SKM-1 treated with dmso at 0.1 percent for 144 hours (cell line): Measurements from ENCODE around the gene SGSH.
"Not testable (repeated sequence)": the region's sequence is repeated elsewhere in the genome, so short reads cannot be mapped to it uniquely, and the experiment has no call there.

ENCODE experiments used
- DNase-seq: peaks from one replicate; lab custom pipeline; 2025; ENCODE audit not compliant: unreplicated experiment; lab: John Stamatoyannopoulos, UW

Gene SGSH

DNA sequence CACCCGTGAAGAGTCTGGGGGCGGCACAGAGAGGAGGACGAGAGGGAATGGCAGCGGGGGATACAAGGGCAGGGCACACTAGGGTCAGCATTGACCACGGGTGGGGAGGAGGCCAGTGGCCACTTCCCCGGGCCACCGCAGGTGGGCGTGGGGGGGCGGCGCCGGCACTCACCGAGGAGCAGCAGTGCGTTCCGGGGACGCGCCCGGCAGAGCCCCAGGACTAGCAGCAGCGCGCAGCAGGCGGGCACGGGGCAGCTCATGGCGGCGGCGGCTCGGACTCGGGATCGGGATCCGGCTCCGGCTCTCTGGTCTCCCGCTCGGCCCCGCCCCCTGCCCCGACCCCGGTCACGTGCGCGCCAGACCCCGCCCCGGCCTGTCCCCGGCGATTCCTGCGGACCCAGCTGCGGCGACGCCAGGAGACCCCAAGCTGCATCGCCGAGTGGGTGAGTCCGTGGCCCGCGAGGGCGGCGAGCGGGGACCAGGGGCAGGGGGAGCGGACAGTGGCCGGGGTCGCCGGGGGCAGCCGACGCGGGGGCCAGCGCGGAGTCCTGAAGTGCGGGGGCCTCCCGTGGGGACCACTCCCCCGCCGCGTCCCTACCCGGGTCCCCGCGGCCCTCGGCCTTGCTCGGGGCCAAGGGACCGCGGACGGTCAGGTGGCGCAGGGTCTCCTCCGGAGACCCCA, at the start of gene SGSH, which contains the start of gene SLC26A11:
Gene SGSH, minus strand, starts transcription at position 280 of the 682 bp plus-strand sequence. Its CDS starts 20 bp downstream, at position 260.
Gene SLC26A11, plus strand, starts transcription at position 374 of the 682 bp plus-strand sequence. CDS start 1,134 bp downstream, outside the sequence.
- DNase-seq, result no peak

DNA sequence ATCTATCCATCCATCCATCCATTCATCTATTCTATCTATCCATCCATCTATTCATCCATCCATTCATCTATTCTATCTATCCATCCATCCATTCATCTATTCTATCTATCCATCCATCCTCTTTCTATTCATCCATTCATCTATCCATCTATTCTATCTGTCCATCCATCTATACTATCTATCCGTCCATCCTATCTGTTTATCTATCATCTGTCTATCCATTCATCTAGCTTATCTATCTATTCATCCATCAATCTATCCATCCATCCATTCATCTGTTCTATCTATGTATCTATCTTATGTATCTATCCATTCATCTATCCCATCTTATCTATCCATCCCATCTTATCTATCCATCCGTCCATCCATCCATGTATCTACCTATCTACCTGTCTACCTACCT, 49.3 kb upstream of the SGSH start:
- no peak for DNase-seq

DNA sequence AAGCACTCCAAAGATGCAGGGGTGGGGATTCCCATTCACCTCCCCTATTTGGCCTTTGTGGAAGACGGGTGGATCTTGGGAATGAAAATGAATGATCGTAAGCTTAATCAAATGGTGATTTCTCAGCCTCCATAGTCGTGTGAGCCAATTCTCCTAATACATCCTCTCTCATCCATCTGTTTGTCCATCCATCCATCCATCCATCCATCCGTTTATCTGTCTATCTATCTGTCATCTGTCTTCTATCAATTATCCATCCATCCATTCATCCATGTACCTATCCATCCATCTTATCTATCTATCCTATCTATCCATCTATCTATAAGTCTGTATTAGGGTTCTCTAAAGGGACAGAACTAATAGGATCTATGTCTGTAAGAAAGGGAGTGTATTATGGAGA, 48.3 kb upstream of the SGSH start:
- DNase-seq, result no peak

DNA sequence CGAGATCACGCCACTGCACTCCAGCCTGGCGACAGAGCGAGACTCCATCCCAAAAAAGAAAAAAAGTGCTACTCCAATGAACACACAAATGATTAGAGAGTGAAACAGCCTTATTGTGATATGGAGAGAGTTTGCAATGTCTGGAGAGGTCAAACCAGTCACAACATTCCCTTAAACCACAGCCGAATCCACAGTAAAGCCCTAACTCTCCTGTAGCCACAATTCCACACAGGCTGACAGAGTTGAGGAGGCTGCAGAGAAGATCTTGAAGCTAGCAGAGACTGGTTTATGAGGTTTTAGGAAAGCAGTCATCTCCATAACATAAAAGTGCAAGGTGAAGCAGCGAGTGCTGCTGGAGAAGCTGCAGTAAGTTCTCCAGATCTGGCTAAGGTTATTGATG, 47.3 kb upstream of the SGSH start:
- DNase-seq, result no peak

DNA sequence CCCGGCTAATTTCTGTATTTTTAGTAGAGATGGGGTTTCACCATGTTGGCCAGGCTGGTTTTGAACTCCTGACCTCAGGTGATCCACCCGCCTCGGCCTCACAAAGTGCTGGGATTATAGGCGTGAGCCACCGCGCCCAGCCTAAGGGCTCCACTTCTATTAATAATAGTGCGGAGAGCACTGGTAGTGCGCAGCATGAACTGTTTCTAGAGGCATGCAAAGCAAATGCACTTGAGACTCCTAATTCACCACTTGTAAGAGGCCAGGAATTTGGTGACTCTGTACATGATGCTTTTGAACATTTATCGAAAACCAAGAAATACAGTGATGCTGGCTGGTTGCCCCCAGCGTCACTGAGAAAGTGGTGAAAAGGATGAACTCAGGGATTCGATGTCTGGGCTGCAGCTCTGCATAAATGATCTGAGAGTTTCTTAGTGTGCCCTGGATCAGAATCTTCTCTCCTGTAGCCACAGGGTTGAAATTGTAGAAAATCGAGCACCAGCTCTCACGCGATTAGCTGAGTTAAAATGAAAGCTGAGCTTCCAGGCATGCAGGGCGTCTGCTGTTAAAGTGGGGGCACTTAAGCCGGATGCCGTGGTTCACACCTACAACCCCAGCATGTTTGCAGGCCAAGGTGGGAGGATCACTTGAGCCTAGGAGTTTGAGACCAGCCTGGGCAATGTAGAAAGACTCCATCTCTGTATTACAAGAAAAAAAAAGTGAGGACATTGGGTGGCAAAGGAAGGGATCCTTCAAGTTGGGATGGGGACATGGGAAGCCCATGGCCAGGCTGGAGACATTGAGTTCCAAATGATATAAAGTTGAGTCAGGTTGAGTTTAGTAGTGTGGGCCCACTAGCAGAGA, 45.3 kb upstream of the SGSH start:
- DNase-seq, result no peak

DNA sequence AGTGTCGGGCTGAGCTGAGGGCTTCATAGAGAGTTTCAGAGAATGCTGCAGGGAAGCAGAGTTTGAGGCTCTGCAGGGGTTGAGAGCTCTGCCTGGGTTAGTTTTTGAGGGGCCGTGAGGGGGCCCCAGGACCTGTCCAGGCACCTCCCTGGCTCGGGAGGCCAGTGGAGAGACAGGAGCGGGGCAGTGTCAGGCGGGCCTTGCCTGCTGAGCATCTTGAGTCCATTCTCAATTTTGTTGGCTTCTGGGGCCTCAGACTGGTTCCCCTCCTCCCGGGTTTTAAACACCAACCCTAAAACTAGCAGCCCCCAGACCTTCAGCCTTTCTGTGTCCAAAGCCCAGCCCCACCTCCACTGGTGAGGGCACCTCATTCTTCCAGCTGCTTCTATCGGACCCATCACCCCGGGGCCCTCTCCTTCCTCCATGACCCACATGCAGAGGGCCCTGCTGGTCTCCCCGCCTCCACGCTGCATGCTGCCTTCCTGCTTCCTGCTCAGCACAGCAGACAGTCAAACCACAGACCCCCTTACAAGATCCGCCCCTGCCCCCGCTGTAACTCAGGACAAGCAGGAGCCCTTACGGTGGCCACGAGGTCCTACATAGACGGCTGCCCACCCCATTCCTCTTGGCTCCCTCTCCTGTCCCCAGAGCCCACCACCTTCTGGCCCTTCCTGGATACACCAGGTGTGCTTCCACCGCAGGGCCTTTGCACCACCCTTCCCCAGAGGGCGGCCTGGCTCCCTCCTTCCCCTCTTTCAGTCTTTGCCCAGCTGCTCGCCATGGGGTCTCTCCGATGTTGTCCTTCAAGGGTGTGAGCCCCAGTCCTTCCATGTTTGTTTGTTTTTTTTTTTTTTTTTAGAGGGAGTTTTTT, 44.3 kb upstream of the SGSH start:
- no peak for DNase-seq

DNA sequence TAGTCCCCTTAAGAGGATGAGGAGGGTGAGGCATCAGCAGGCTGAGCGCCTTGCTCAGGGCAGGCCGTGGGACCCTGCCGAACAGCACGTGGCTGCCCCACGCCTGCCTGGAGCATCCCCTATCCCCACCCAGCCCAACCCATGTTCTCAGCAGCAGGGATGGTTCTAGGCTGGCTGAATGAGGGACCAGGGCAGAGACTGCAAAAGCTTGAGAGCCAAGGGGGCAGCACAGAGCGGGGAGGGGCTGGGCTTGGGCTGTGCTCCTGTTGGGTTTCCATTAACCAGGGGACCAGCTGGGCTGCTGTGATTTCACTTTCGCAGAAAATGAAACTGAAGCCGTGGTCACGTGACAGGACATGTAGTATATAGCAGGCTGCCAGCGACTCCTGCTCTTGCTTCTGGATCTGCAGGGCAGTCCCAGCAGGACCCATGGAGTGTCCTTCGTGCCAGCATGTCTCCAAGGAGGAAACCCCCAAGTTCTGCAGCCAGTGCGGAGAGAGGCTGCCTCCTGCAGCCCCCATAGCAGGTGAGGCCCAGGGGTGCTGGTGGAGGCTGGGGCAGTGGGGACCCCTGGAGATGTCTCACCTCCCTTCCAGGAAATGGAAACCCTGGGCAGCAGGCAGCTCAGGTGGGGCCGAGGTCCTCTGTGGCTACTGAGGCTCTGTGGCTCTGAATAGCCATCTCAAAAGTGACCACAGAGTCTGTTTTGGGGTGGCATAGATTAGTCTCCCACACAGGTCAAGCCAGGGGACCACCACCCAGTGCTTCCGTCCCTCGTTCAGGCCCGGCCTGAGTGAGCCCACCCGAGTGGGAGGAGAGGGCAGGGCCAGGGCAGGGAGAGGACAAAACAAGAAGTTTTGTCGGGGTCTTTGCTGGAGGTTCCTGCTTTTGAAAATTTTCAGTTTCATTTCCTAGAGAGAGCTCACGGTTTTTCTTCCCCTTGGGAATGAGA, 43.4 kb upstream of the SGSH start:
- DNase-seq, result no peak

DNA sequence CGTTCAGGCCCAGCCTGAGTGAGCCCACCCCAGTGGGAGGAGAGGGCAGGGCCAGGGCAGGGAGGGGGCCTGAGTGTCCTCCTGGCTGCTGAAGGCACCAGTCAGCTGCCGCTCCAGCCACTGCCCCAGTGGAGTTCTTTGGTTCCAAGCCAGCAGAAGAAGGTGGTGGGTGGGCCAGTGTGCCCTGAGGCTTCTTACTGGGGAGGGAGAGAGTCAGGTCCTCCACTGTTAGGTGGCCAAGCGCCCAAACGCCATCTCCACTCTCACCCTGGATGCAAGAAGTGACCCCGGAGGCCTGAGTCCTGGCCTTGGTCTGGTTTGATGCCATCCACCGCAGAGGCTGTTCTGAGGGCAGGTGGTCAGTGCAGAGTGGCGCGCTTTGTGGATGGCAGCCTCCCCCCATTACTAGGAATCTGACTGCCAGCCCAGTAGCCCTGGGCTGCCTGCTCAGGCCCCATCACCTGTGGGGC, 42.7 kb upstream of the SGSH start:
- DNase-seq, result no peak

DNA sequence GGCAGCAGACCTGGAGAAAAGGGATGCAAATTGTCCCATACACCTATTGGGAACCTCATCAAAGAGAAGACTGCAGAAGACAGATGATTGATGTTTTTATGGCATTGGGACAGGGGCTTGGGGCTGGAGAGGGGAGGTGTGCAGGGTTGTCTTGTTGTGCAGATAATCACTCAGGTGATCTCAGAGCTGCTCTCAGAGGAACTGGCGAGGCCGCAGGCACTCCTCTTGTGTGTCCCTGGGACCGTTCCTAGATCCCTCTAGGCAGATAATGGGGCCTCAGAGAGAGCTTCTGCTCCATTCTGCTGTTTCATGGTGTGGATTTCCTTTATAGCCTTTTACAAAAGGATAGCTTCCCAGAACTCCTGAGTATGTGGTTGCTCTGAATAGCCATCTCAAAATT, 42.2 kb upstream of the SGSH start:
- no peak for DNase-seq

DNA sequence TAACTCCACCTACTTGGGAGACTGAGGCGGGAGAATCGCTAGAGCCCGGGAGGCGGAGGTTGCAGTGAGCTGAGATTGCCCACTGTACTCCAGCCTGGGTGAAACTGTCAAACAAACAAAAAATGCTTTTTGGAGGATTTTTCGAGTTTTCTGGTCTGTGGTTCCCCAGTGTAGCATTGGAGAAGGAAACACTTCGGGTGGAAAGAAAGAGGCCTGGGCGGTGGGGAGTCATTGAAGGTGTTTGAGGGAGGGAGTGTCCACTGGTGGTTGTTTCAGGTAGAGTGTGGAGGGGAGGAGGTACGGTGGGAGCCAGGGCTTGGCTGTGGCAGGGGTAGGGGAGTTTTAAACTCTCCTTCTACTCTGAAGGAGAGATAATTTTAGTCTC, 41.8 kb upstream of the SGSH start:
- no peak for DNase-seq

DNA sequence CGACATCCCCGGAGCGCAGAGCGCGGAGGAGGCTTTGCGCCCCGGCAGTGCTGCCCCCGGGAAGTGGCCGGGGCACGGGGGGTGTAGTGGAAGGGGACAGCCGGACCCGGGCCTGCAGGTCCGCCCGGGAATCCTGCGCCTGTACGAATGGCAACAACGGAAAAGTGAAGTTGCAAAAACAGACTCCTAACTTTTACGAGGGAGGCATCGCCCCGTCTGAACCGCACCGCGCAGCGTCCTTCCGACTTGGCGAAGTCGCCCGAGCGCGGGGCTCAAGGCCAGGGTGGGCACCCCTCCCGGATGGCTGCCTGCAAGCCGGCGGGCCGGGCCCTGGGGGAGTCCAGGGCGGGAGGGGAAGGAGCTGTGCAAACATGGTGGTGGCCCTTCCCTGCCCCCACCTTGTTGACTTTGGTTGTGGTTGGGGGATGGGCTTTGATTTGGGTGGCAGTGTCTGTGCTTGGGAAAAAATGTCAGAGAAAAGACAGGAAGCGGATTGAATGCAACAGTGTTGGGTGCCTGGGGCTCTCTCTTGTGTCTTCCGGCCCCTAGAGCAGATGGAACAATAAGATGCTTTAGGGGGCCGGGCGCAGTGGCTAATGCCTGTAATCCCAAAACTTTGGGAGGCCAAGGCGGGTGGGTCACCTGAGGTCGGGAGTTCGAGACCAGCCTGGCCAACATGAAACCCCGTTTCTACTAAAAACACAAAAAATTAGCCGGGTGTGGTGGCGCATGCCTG, 41.2 kb upstream of the SGSH start:
- no peak for DNase-seq

DNA sequence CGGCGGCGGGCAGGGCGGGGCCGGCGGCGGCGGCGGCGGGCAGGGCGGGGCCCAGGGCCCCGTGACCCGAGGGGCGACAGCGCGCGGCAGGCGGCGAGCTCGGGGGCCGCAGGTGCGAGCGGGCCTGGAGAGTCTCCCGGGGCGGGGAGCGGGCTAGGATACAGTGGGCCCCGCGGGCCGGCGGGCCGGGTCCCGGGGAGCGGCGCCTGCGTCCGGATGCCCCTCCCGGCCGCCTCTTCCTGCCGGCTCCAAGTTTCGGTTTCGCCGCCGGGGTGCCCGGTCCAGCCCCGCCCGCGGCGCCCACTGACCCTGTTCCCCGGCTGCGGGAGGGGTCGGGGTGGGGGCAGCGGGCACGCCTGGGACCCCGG, 40.6 kb upstream of the SGSH start, which contains the start of gene RNF213:
Gene RNF213, plus strand, starts transcription at position 62 of the 368 bp plus-strand sequence. CDS start 2,830 bp downstream, outside the sequence.
- no peak for DNase-seq

DNA sequence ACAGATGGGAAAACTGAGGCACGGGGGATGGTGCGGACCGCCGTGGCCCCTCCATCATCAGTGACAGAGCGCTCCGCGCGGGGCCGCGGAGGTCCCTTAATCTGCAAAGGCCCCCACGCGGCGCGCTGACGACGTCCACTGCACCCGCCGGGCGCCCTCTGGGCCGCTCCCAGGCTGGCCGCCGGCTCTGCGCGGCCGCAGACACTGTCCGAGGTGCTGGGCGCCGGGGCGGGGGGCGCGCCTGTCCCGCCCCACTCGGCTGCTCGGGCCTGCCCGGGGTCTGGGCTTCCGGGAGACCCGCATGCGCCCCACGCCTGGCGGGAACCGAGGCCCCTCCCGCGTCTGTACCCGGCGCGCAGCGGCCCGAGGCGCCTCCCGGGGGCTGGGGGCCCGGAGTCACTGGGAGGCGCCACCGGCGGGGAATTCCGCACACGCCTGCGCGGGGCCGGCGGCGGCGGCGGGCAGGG, 40.0 kb upstream of the SGSH start:
- DNase-seq, result peak; percentile 28

DNA sequence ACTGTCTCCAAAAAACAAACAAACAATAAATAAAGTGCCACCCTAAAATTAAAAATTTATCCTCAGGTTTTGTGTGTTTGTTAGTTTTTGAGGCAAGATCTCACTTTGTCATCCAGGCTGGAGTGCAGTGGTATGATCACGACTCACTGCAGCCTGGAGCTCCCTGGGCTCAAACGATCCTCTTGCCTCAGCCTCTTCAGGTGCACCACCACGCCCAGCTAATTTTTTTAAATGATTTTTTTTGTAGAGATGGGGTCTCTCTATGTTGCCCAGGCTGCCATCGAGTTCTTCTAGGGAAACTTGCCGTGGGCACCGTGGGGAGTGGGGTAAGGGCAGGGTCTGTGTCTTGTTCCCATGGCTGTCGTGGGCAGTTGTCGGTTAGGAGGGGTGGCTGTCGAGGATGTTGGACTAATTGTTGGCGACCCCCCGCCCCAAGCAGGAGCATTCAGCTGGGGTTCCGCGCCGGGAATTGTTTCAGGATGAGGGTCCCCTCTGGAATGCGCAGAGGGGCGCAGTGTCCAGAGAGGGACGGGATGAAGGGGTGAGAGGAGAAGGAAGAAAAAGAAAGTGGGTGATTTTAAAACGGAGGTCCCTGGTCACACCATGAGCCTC, 39.4 kb upstream of the SGSH start:
- DNase-seq, result no peak

DNA sequence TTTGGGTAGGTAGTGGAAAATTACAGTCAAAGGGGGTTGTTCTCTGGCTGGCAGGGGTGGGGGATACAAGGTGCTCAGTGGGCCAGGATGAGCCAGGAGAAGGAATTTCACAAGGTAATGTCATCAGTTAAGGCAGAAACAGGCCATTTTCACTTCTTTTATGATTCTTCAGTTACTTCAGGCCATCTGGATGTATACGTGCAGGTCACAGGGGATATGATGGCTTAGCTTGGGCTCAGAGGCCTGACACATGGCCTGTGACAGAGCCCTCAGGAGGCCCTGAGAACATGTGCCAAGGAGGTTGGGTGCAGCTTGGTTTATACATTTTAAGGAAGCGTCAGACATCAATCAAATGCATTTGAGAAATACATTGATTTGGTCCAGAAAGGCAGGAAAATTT, 38.2 kb upstream of the SGSH start:
- DNase-seq, result not testable (repeated sequence)

DNA sequence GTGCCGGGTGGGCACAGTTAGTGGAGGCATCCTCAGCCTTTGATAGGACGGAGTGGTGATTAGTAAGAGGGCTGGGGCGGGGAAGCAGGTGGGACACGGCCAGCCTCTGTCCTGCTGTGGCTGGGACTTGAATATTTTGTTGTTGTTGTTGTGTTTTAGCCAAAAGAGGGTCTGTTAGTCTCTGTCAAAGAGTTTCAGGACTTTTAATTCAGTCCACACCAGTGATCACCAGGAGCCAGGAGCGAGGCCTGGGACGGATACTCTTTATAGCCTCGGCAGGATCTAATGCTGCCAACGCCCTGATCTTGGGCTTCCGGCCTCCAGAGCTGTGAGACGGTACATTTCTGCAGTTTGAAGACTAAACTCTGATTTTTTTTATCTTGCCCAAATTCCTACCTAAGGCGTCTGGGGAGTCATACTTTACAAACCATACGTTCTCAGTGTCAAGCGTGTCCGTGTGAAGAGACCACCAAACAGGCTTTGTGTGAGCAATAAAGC, 37.6 kb upstream of the SGSH start:
- no peak for DNase-seq

DNA sequence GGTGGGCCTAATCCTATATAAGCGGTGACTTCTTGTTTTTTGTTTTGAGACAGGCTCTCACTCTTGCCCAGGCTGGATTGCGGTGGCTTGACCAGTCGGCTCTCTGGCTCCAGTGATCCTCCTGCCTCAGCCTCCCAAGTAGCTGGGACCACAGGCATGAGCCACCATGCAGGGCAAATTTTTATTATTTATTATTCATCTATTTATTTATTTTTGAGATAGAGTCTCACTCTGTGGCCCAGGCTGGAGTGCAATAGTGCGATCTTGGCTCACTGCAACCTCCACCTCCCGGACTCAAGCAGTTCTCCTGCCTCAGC, 35.9 kb upstream of the SGSH start:
- DNase-seq, result no peak

DNA sequence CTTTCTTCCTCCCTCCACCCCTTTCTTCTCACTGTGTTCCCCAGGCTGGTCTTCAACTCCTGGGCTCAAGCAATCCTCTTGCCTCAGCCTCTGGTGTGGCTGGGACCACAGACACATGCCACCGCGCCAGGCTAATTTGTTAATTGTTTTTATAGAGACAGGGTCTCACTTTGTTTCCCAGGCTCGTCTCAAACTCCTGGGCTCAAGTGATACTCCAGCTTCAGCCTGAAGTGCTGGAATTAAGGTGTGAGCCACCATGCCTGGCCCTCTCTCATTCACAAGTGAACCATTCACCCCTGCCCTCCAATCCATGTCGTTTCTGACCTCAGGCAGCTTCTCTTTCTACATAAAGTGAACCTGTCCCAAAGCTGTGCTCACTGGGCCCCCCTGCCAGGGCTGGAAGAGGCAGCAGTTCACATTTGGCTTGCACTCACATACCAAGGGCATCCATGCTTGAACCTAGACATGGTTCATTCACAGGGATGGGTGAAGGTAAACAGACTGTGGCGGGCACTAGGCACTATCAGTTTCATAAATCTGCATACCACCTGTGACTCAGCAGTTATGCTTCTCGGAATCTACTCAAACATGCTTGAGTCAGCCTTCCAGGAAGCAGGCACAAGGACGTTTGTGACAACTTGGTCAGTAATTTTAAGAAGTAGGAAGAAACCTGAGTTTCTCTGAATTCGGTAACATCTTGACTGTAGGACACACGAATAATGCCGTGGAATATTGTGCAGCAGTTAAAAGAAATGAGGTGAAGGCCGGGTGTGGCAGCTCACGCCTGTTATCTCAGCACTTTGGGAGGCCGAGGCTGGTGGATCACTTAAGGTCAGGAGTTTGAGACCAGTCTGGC, 34.5 kb upstream of the SGSH start:
- DNase-seq, result no peak
